Endometrial microvascular endothelial cells (primary cell): Measurements from ENCODE around the gene TIMM44. TPM values are rescaled to one million over a fixed set of nuclear protein-coding genes. Genes with fewer than 3 reads are reported as not detected.
"Not testable (repeated sequence)": the region's sequence is repeated elsewhere in the genome, so short reads cannot be mapped to it uniquely, and the experiment has no call there.

ENCODE experiments used
- in situ Hi-C: cut with HindIII; loops from 2 replicates; pipeline ENCODE4 v1.10.0; 2017; ENCODE audit warnings: low sequenced_read_pairs, low pct_unique_long_range_greater_than_20kb; ENCODE audit errors: inconsistent ontology term
- total RNA-seq: library from RNA; depleted of rRNA; stranded (reverse); fragments of >200 nt; gene quantifications from one replicate; pipeline ENCODE4 v1.2.3, GENCODE V29; 2015; ENCODE audit errors: inconsistent ontology term

Gene TIMM44
- total RNA-seq, 1 donor from 2014 or later: 75.6 TPM

GRCh38 chr19:7961082-7961481, 17.6 kb upstream of the TIMM44 start:
- in situ Hi-C loops: not testable (repeated sequence)

GRCh38 chr19:7959211-7959610, 15.7 kb upstream of the TIMM44 start:
- in situ Hi-C loops: no loop called here

GRCh38 chr19:7955696-7956095, 12.2 kb upstream of the TIMM44 start:
- in situ Hi-C loops: no loop called here

- in situ Hi-C loops: no loop called here
Measured at GRCh38 chr19:7953576-7953975, 10.1 kb upstream of the TIMM44 start.

GRCh38 chr19:7953060-7953459, 9.6 kb upstream of the TIMM44 start:
- in situ Hi-C loops: no loop called here

GRCh38 chr19:7947939-7948338, 4.5 kb upstream of the TIMM44 start:
- in situ Hi-C loops: no loop called here

- in situ Hi-C loops: no loop called here
Measured at GRCh38 chr19:7944177-7944761, 803 bp upstream of the TIMM44 start.

- in situ Hi-C loops: no loop called here
Measured at GRCh38 chr19:7942981-7943443, 454 bp downstream of the TIMM44 start.

- in situ Hi-C loops: no loop called here
Measured at GRCh38 chr19:7941895-7942596, 1.4 kb downstream of the TIMM44 start.

GRCh38 chr19:7940841-7941240, 2.6 kb downstream of the TIMM44 start:
- in situ Hi-C loops: no loop called here

- in situ Hi-C loops: no loop called here
Measured at GRCh38 chr19:7934766-7935165, 8.7 kb downstream of the TIMM44 start.

- in situ Hi-C loops: no loop called here
Measured at GRCh38 chr19:7933828-7934725, 9.4 kb downstream of the TIMM44 start.

GRCh38 chr19:7933411-7933810, 10.1 kb downstream of the TIMM44 start:
- in situ Hi-C loops: no loop called here

GRCh38 chr19:7932930-7933300, 10.6 kb downstream of the TIMM44 start:
- in situ Hi-C loops: no loop called here

- in situ Hi-C loops: no loop called here
Measured at GRCh38 chr19:7932276-7932929, 11.1 kb downstream of the TIMM44 start.

- in situ Hi-C loops: no loop called here
Measured at GRCh38 chr19:7931221-7932061, 12.0 kb downstream of the TIMM44 start.

- in situ Hi-C loops: no loop called here
Measured at GRCh38 chr19:7930765-7931164, 12.7 kb downstream of the TIMM44 start.

GRCh38 chr19:7930030-7930429, 13.4 kb downstream of the TIMM44 start:
- in situ Hi-C loops: not testable (repeated sequence)
